DMS 273 (cell line): ENCODE measurements around the gene SPON2.

Source experiments
- DNase-seq: peaks from one replicate; lab custom pipeline; 2025; ENCODE audit not compliant: unreplicated experiment; lab: John Stamatoyannopoulos, UW

Gene SPON2

DNA sequence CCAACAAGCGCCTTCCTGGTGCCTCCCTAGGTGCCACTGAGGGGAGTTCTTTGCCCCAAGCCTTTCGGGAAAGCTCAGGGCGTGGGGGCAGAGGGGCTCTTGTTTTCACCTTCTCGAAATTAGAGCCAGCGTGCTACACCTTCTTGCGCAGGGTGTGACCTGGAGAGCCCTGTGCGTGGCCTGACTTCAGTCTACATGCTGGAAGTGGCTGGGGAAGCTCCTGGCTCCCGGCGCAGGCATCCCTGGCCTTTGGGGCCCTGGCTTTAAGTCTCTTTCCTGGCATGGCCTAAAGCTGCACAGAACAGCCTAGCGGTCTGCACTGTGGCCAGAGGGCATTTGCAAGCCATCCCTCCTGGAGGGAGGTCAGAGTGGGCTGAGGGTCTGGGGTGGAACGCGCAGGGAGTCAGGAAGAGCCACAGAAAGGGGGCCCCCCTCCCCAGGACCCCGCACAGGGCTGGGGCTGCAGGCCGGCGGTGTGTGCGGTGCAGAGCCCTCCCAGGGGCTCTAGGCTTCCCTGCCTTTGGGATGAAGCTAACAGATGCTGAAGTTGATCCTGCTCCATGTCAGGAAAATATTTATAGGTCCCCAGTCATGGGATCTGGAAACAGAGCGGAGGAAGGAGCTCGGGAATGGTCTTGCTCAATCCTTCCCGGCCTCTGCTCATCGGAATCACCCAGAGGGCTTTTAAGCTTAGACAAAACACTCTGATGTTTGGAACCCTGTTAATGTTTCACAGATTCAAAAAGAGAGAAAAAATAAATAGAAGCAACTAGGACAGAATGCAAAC is 781 bp upstream of the SPON2 start:
- DNase-seq = peak; percentile 20

DNA sequence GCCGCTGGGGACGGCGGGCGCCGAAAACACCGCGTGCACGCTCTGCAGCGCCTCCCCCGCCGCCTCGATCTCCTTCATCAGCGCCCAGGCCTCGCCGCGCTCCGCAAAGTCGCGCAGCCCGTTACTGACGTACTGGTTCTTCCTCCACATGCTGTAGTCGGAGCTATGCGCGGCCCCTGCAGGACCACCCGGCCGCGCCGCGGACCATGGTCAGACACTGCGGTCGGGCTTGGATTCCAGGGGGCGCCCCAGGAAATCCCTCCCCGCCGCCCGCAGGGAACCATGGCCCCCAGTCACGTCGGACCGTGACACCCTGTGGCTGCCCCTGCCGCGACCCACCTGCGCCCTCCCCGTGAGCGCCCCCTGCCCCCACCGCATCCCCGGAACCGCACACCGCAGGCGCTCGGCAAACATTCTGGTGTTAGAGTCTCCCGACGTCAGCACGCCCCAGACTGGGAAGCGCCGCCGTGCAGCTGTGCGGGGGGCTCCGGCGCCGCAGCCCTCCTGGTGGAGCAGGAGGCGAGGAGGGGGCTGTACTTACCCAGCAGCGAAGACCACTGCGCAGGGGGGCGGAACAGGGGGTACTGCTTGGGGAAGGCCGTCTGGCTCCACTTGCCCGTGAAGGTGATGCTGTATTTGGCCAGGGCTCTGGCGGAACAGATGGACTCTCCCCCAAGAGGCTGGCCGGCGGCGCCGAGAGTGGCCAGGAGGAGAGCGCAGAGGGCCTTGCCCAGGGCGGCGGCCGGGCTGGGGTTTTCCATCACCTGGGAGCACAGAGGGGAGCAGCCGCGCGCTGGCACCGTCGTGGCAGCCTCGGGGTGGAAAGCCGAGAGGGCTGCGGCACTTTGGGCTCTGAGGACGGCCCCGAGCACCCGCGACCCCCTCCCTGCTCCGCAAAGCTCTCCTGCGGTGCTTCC is 814 bp downstream of the SPON2 start:
- peak; percentile 52 for DNase-seq

DNA sequence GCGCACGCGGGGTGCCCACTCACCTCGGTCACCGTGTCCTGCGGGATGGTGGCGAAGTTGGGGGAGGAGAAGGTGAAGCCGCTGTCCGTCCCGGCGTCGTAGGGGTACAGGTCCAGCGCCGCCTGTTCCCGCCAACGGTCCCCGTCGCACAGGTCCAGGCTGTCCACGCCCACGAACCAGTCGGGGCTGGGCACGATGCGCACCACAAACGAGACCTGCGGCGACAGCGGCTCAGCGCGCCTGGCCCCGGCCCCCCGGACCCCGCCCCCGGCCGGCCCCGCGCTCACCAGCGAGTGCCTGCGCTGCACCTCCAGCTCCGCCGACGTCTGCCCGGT is 1.4 kb downstream of the SPON2 start:
- DNase-seq = no peak

DNA sequence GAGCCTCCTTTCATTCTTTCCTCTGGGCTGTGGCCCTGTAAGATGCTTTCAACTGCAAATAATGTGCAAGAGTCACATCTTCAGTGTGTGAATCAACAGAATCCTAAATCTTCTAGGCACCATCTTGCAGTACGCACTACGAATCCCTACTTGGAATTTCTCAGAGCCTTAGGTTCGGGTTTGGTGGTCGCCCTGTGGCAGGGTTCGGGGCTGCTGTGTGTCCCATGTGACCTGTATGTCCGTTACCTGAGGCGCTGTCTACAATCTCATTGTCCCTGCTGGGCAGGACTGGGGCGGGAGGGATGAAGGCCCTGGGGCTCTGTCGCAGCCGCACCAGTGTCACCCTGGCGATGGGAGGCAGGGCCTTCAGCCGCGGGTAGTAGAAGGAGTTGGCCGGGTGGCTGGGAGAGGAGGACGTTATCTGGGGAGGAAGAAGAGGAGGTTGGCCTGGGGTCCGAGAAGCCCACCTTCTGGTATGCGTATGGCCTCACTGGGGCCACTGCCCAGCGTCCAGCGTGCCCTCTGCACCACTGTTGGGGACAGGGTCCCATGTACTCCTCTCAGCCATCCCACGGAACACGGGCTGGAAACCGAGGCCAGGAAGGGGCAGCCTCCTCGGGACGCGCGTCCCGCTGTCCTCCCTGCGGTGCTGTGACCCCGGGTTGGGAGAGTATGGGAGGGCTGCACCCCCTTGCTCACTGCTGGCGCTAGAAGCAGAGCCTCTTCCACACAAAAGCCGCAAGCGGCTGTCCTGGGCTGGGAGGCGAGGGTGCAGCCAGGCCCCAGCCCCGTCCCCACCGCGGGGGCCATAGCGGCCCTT is 2.0 kb downstream of the SPON2 start:
- DNase-seq = no peak

DNA sequence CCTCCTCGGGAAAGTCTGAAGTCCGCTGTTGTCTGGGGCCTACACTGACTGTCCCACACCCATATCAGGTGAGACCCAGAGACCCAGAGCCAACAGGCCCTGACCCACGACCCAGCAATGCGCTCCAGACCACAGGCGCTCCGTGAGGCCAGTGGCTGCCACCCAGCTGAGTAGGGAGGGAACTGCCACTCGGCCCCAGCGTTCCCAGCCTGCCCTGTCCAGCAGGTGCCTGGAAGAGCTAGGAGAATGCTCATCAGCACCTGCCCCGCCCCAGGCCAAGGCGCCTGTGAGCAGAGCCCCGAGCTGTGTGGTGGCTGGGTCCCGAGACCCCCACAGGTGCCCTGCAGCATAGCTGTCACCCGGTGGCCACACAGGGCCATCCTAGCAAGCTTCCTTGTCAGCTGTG is 2.7 kb downstream of the SPON2 start:
- DNase-seq = no peak

DNA sequence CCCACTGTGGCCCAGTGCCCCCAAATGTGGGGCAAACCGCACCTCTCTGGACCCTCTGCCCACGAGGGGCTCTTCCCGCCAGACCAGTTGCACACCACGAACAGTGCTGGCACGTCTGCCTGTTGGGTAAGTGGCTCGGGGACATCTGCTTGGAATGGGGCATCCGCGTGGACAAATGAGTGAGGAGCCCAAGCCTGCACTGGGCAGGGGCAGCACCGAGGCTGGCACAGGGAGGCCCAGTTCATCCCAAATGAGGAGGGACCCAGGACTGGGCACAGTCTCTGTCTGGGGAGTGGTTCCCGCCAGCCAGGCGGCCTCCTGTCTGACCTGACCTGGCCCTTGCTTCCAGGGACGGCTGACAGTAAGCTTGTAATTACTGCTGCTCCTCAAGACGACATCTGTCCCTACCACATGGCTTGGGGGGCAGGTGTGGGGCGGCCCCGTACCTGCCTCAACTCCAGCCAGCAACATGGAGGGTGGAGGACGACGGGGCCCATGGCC is 3.2 kb downstream of the SPON2 start:
- no peak for DNase-seq

DNA sequence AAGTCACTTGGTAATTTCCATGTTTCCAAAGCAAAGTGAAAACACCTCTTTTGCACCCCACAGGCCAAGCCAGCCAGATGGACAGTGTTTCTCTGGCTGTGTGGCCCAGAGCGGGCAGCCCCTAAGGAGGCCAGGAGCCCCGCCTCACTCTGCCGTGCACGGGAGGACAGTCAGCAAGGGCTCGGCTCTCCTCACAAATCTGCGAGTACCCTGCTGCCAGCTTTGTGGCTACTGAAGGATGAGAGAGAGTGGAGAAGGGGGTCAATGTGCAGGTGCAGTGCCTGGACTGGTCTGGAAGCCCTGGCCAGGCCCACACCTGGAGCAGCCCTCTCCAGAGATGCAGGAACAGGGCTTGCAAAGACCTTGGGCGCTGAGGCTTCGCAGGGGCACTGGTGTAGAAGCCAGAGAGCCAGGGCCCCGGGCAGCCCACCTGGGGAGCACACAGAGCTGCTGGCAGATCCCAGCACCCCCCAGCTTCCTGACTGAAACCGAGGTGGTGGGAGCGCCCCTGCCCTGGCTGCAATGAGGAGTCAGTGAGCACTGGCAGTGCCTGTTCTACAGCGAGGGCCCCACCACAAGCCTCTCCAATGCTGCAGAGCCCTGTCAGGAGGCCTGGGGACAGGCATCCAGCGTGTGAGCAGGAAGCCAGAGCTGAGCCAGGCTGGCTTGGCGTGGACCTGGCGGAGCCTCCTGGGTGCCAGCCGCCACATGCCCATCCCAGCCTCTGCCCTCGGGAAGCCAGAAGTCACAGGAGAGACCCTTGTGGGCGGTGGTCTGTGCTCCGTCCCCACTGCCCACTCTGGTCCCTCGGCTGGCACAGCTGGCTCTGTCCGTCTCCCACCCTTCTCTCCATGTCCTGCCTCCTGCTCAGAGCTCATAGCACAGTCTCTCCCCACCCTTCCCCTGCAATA is 3.9 kb downstream of the SPON2 start:
- no peak for DNase-seq

DNA sequence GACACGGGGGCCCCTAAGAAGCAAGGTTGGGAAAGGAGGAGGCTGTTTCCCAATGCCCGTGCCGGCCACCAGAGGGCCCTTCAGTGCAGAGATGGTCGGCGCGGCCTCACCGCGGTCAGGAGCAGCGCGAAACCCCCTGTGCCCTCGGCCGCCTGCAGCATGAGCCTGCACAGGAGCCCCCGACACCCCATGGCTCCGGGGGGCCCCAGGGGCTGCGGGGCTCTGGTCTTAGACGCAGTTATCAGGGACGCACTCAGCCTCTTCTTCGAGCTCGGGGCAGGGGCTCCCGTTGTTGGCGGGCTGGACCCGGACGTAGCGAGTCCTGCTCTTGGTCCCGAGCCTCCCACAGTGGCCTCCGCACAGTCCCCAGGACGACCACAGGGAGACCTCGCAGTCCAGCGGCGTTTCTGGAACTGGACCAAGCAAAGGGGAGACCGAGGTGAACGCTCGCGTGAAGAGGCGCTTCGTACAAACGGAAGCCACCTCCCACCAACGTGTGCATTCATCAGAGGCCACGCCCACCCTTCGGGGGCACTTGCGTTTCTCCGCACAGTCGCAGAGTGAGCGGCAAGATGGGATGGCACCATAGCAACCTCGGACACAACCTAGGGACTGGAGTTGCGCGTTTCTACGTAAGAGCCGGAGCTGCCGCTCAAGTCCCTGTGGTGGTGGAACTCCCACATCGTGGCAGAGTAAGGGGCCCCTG is 5.0 kb downstream of the SPON2 start:
- no peak for DNase-seq

DNA sequence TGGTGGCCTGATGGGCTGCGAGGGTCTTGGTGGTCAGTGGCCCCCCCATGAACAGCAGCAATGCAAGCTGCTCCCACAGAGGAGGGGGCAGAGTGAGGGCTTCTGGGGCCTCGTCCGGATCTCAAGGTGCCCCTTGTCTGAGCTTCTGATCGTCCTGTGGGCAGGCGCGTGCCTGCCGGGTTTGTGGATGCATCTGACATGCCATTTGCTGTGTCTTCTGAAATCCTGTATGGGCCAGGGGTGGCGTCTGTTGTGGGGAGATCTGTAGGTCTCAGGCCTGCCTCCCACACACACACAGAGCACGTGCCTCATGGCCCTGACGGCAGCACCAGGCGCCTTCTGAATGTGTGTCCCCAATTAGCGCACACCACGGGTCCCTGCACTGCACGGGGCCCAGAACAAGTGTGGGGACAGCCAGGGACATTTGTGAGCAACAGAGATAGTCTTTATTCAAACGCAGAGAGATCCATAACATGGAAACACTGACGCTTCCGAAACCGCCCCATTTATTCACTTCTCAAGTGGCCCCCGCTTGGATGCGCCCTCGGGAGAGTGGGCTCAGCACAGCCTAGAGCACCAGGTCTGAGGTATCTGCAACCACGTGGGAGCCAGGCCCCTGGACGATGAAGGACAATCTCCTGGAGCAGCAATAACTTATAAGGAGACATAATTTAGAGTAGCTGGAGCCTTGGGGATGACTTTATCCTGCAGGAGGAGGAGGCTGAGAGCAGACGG is 5.7 kb downstream of the SPON2 start:
- DNase-seq = no peak

DNA sequence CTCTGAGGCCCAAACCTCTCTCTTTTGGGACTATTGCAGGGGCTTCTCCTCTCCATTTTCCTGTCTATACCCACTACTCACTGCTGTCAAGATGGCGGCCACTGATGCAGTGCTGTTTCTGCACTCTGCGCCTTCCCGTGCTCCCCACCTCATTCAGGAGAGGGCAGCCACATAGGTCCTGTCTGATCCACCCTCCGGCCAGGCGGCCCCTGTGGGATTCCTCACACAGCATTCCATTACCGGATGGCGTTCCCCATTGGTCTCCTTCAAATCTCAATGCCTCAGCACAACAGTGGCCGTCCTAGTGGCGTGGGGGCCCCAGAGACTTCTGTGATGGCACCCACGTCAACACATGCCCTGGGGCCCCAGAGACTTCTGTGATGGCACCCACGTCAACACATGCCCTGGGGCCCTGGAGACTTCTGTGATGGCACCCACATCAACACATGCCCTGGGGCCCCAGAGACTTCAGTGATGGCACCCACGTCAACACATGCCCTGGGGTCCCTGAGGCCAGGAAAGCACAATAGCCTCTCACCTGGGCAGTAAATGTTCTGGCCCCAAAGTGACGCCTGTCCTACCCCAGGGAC is 7.3 kb downstream of the SPON2 start:
- no peak for DNase-seq

DNA sequence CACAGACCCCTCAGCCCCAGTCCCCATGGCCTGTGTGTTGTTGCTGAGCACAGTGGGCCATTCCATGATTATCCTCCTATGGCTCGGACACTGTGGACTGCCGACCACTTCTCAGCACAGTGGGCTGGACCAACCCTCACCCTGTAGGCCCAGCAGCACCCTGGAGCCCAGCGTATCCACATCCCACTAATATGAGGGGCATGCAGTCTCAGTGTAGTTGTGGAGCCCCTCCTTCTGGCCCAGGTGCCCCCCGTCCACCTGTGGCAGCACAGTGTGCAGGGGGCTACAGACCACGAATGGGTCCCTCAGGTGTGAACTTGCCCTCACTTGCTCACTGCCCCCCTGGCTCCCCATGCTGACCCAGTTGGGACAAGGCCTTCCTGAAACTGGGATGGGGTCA is 7.9 kb downstream of the SPON2 start:
- DNase-seq = no peak

DNA sequence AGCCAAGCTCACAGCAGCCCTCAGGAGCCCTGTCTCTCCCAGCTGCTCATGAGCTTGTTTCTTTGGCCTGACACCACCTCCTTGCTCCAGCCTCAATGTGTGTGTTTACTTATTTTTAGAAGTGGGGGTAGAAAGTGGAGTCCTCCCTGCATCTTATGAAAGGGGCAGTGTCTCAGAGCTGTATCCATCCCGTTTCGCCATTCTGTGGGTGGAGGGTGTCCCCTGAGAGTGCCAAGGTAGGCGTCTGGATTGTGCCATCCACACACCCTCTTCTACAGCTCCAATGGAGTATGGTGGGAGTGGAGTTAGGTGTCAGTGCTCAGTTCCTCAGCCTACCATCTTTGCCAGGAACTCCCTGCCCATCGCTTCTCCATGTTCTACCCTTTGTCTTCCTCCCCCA is 8.3 kb downstream of the SPON2 start:
- DNase-seq = no peak

DNA sequence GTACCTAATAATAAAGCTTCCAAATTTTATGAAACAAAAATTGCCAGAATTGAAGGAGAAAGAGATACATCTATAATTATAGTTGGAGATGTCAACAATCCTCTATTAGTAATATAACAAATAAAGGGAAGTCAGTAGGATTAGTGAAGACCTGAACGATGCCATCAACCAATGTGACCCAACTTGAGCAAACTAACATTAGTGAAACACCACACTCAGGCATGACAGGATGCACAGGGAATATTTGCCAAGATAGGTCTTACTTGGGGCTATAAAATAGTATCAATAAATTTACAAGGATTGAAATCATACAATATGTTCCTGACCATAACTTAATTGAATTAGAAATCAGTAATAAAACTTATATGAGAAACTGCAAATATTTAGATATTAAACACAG is 12.0 kb downstream of the SPON2 start:
- no peak for DNase-seq

DNA sequence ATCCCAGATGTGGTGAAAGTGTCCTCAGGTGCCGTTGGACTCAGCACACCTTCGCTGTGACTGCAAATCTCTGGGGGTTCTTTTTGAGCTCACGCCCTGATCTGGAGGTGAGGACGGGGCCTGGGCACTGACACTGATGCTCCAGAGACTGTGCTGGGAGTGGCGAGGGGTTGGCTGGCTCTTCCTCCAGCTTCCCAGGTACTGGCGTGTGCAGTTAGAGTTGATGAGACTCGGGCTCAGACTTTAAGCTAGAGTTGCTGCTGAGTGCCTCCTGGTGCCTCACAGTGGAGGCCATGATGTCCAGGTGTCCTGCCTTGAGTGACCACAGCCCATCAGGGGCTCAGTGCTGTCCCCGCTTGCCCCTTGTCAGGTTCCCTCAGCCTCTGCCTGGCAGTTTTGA is 16.3 kb downstream of the SPON2 start:
- DNase-seq = no peak

DNA sequence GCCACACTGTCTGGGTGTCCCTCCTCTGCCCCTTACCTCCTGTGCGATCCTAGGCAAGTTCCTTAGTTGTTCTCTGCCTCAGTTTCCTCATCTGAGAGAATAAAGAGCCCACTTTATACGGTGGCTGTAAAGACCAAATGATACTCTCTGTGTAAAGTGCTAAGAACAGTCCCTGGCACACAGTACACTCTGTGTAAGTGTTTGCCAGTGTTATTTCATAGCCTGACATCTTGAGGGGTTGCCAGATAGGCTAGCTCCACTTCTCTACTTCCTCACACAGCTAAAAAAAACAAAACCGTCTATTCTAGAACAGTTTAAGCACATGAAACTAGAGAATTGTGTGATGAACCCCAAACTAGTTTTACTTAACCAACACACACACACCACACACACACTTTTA is 17.1 kb downstream of the SPON2 start:
- DNase-seq = no peak

DNA sequence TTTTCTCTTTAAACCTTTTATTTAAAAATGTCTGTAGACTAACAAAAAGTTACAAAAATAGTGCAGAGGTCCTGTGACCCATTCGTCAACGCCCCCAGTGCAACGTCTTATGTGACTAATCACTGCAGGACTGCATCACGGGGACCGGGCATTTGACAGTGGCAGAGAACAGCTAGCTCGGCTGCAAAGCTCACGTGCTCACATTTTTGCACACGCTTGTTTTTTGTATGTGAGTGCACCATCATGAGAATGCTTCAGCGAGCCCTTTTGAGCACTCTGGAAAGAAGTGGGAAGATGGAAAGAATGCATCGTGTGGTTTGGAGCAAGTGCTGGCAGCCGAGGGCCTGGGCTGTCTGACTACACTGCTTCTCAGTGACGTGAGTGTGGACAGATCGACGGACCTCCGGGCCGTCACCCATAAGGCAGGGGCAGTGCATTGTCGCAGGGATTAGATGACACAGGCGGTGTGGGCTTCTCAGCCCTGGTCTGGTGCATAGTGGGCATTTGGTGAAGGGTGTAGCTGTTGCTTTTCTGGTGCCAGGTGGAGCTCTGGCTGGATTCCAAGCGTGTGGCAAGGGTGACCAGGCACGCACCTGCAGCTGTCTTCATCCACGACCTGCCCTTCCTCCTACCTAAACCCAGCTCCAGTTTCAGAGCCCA is 17.7 kb downstream of the SPON2 start:
- no peak for DNase-seq

DNA sequence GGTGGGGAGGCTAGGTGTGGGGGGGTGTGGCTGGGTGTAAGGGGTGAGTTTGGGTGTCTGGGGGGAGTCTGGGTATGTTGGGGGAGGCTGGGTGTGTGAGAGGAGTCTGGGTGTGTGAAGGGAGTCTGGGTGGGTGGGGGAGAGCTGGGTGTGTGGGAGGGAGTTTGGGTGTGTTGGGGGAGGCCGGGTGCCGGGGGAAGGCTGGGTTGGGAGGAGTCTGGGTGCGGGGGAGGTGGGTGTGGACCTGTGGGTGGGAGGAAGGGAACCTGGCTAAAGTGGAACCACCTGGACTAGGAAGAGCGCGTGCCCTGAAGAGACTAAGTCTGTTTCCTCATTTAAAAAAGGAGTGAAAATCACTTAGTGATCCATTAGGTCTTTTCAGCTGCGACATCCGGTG is 18.3 kb downstream of the SPON2 start:
- no peak for DNase-seq

DNA sequence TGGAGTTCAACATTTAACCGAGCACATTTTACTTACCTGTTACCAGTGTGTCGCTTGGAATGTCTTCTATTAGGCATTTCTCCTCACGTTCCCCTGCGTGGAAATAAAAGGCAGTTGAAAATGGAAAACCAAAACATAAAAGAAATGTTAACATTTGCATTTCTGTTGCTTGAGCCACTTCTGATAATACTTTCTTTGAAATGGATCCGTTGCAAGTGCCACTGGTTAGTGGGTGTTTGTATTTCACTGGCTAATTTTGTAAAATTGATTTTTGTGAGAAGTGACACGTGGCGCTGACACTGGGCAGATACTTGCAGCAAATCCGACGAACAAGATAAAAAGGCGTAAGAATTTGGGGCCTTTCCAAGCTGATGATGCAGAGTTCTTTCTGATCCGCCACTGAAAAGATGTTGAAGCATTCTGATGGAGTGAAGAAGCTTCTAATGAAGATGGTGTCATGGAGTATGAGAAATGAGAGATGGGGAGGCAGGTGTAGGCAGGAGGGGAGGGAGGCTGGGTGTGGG is 18.8 kb downstream of the SPON2 start:
- DNase-seq = no peak
